Pons (tissue), 1 donor: ENCODE results near the gene NEDD8.

Experiments used
- DNase-seq: peaks from one replicate; pipeline ENCODE4 v3.0.0-alpha.2; 2016; ENCODE audit warnings: low spot score

Gene NEDD8

DNA sequence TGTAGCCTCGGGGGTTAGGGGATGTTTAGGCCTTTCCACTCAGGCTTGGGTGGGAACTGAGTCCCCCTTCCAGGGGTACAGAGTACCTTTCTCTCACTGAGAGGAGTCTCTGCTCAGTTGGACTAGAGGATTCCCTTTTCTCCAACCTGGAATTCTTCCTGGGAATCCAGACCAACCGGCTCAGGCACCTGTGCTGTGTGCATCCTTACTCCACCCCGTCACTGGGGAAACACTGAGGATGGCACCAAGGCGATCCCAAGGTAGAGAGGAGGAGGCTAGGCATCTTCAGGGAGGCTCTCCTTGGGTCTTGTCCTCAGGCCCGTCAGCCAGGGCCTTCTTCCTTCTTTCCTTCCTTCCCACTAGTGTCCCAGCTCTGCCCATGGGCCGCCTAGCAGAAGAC, 31.7 kb upstream of the NEDD8 start:
- no peak for DNase-seq

DNA sequence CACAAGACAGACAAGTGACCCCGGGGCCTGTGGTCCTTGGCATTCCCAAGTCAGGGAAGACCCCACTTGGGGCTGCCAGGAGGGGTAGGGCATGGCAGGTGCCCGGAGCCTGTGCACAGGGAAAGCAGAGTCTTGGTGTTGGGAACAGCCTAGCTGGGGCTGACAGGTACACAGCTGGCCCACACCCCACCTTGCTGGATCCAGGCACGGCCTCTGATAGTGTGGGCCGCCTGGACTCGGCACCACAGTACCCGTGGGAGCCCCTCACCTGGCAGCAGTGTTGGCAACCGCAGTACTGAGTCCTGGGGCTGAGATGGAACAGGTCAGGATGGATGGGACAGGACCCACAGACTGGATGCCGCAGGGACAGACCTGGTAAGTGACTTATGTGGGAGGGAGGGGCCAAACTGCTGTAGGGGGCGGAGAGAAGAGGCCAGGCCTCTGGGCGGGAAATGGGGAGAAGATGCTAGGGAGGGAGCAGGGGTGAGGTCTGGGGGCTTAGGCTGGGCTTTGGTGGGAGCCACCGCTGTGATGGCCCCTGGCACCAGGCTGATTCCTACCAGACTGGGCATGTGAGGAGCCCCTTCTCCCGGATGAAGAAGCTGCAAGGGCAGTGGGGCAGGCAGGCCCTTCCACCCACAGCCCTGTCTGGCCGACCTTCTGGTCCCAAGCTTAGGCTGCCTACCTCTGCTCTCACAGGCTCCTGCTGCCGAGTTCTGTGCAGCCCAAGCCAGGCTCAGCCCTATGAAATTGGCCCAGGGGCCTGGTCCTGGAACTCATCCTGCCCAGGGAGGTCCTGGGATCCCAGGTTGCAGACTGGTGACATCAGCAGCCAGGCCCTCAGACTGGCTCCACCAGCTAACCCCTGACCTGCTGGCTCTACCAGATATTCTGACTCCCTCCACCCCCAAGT, 30.9 kb upstream of the NEDD8 start, which contains the start of gene TGM1:
TSS of gene TGM1 (minus strand) at position 357 of the 913 bp plus-strand sequence. CDS start 825 bp downstream, outside the sequence.
- no peak for DNase-seq

DNA sequence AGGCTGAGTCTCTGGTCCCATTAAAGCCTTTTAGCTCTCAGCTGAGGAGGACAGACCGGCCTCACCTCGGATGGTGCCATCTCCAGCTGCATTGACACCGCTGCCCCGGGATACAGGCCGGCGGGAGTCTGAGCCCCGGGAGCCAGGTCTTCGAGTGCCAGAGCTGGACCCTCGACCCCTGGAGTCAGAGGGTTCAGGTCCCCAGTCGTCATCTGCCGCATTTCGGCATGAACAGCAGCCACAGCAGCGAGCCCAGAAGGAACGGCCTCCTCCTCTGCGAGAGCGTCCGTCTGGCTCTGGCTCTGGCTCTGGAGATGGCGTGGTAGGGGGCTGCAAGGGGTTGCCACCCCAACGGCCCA, 29.8 kb upstream of the NEDD8 start:
- no peak for DNase-seq

DNA sequence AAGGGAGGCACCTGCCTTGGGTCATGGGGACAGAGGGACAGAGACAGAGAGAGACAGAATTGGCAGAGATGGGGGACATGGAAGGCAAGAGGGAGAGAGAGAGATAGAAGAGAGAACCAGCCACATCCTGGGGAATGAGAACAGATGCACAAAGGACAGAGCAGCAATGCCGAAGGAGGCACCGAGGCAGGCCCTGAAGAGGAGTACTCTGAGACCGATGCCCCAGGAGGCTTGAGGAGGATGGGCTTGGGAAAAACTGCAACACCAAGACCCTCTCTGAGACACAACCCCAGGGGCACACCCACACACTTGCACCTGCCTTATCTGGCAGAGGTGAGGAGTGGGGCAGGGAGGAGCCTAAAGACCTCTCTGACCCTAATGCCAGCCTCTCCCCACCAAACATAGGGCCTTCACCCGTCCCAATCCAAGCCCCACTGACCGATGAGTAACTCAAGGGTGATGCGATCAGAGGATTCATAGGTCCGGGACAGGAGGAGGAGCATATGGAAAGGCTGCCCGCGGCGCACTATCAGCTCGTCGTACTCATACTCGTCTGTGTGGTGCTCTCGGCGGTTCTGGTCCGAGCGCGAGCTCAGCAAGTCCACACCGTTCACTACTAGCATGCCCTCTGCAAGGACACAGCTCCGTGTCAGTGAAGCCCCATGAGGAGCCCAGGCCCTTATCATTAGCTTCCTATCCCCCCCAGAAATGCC, 29.2 kb upstream of the NEDD8 start:
- no peak for DNase-seq

DNA sequence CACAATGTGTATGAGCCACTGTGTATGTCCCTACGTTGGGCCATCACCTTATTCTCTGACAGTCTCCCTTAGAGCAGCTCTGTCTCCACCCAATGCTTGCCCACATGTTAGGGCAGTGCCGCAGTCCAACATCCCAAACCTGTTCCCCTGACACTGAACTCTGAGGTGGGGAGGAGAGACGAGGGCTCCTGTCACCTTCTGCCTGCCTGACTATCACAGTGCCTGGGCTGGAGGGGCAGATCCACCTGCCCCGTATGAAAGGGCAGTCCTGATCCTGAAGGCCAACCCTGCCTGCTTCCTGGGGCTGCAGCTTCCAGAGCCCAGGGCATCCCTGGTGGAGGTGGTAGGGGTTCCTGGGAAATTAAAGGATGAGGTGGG, 28.6 kb upstream of the NEDD8 start:
- no peak for DNase-seq

DNA sequence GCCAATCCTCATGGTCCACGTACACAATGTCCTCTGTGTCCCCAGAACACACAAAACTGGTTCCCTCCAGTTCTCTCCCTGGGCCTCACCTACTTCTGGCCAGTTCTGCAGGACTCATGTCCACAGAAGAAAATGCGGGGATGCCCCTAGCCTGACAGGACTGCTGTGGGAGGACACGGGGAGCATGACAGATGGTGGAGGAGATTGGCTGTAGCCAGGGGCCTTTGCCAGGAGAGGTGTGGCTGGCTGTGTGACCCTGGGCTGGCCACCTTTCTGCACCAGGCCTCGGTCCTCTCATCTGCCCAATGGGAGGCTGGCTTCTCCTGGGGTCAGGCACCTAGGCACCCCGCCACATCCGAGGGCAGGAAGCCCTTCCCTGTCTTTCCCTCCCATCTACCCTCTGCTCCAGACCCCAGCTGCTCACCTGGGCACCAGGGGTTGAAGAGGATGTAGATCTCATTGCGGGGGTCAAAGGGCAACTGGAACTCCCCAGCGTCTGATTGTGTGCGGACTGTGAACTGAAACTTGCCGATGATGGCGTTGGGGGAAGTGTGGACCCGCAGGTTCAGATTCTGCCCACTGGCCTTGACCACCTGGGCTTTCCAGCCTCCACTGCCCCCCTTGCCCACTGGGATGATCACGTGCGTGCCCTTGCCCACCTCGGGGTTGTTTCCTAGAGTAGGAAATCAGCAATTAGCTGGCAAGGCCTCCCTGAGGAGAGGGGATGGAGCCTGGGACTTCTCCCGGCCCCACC, 28.0 kb upstream of the NEDD8 start:
- DNase-seq: no peak

DNA sequence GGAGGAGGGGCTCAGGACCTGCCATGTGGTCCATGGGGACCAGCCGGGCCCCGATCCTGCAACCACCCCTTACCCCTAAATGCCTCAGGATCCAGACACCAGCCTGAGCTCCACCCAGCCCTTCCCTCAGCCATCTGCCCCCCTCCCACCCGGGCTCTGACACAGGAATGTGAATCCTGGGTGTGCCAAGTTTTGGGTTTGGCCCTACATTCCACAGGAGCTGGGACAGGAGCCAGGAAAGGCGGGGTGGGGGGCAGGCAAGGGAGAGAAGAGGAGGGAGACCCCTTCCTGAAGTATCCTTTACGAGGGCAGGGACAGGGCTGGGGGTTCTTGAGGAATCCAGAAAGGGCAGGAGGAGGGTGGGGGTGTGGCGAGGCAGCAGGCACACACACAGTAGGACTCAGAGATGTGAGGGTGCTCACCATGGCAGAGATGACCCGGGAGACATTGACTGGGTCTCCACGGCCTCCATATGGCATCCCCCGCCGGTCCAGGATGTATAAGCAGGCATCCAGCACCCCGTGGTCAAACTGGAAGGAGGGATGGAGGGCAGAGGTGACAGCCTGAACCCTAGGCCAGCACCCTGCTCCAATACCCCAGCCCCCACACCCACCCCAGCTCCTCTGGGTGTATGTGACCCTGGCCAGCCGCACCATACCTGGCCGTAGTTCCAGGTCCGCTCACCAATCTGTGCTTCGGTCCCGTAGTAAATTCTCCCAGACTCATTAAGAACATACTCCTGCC, 27.3 kb upstream of the NEDD8 start:
- DNase-seq: no peak

DNA sequence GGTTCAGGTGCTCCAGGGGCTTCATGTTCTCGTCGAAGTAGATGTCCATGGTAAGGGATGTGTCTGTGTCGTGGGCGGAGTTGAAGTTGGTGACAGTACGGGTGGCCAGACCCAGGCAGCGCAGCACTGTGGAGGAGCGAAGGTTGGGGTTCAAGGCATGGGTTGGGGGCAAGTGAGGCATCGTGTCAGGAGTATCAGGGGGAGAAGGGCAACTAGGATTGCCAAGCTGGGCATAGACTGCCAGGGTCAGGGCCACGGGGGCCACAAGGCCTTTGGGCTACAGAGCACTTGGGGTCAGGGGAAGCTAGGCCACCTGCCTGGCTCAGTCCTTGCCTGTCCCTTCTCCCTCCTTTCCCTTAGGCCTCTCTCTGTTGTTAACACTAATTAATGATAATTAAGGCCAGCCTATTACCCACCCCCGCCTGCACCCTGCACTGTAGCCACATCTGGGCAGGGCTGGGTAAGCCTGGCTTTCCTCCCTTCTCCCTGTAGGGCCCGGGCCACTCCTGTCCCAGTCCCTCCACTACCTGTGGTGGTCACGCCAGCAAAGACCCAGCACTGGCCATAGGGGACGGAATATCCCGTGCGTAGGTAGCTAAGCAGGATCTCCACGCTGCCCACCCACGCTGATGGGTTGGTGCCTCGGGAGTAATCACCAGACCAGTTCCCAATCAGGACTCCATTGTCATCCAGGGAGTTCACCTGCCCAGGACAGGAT, 26.5 kb upstream of the NEDD8 start:
- no peak for DNase-seq

DNA sequence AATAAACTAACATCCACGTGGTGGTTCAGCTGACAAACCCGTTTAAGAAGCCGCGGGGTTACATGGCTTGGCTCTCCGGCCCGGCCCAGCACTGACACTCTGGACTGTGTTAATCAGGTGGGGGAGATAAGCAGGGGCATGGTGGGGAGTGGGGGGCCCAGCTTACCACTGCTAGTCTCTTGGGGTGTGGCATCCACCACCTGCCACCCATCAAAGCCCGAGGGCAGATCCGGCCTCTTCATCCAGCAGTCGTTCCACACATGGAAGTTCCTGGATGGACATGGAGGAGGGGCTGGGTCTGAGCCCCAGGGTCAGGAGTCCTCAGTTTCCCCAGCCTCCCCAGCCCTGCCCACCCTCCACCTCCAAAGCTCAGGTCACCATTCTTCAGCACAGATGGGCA, 26.0 kb upstream of the NEDD8 start:
- DNase-seq: no peak

DNA sequence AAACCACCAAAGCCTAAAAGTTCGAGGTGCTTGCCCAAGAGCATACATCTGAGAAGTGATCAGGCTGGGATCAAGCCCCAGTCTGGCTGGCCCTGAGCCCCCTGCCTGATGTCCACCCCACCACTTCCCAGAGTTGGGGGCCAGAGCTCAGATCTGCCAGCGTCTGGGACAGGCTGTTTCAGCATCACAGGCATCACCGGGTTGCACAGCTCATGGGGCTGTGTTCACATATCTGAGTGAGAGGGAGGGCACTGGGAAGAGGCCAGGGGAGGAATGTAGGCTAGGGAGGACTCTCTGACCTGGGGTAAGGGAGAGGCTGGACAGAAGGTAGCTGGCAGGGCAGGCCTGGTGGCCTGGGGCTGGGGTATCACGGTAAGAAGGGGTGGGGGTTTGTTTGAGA, 24.8 kb upstream of the NEDD8 start:
- no peak for DNase-seq

DNA sequence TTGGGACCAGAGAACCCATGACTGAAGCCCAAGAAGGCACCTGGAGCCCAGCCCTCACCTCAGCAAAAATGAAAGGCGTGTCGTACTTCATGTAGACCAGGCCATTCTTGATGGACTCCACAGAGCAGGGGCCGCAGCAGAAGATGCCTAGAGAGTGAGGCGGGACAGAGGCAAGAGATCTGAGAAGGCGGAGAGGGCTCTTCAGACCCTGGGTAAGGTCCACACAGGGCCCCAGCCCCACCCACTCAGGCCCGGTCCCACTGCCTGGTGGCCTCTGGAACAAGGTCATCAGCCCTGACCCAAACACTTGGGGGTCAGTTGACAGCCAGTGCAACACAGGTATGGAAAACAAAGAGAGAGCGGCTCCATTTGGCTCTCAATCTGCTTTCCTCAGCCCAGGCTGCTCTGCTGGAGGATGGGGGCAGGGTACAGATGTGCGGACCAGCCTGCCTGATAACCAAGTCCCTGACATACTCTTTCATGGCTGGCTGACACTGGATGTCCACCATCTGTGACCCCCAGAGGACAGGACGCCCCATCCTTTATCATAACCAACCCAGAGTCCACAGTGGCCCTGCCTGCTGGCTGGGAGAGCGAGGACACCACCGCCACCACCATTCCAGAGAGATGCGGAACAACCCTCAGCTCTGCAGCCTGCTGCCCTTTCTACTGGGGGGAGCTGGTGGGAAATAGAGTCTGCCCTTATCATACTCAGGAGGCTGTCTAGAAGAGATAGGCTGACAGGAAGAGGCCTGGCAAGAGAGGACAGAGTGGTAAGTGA, 24.0 kb upstream of the NEDD8 start:
- DNase-seq: no peak

DNA sequence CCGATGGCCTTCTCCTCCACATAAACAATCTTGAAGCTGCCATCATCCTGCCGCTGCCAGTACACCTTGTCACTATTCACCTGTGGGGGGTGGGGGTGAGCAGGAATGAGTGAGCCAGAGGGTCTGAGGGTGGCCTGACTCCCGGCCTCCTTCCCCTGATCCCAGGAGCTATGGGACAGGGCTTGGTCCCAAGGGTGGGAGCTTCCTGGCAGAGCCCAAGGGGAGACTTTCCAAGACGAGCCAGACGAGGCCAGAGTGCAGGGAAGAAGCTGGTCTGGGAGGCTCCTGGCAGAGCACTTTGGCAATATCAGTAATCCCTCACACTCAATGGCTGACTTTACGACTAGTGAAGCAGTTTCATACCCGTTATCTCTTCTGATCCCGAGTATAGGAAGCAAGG, 23.3 kb upstream of the NEDD8 start:
- no peak for DNase-seq

DNA sequence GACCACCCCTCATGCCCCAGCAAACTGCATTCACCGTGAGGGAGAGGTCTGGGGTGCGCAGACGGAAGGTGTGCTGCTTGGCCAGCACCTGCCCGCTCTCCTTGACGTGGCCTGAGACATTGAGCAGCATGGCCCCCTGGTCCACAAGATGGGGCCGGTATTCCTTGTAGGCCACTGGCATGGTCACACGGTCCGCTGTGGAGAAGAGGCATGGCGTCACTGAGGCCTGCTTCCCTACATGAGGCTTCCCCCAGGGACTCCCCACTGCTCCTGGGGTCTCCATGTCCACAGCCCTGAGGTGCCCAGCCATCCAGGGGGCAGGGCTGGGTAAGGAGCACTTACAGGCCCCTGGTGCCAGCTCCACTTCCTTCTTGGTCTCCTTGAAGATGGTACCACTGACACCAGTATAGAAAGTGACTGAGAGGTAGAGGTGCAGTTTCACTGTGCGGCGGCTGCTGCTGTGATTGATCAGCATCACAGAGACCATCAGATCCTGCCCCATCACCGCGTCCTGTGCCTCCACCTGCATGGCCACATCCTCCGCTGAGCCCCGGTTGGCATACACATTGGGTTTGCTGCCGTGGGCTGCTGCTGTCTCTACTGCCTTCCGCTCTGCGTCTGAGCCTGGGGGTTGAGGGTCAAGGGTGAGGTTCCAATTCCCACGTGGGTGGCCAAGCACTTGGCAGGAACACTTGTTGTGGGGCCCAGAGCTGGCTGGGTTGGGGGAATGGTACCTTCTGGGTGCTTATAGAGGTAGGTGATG, 22.6 kb upstream of the NEDD8 start:
- no peak for DNase-seq

DNA sequence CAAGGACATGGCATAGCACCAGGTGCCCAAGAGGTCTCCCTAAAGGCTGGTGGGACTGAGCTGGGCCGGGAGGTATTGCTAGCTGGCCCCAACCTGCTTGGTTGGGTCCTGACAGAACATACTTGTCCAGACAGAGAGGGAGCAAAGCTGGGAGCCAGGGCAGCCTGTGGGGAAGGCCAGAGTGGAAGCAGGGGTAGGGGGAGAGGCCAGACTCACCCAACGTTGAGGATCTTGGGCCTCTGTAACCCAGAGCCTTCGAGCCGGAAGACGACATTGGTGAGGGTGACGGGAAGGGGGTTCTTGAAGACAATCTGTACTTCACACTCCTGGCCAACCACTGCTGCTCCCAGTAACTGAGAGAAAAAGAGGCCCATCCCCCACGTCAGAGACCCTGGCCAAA, 21.8 kb upstream of the NEDD8 start:
- DNase-seq: no peak

DNA sequence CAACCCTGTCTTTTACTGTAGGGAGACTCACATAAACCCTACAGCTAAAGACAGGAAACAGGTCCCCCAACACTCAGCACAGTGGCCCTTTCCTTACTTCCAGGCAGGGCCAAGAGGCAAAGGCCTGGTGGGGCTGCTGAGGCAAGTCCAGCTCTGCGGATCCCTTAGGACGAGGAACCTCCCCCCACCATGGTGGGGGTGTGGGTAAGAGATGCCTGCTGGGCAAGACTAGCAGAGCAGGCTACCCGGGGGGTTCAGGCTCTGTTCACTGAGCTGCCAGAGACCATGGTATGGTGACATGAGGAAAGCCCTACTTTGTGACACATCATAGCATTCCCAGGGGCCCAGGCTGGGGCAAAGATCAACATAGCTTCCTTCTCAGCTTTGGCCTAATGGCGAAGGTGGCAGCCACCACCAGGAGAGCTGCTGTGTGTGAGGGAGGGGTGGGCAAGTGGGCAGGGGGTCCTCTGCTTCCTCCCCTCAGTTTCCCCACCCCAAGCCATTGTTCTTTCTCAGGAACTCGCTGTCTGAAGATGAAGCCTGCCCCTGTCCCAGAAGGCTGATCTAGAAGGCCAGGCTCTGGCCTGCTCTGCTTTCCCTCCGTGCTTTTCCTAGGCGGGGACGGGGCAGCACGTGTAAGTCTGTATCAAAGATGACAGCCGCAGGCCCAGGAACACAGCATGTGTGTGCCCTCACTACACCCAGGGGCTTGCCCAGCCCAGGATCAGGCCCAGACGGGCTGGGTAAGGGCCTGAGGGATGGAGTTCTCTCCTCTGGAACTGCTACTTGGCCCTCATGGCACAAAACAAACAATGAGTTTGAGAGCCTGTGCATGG, 20.3 kb upstream of the NEDD8 start:
- no peak for DNase-seq

DNA sequence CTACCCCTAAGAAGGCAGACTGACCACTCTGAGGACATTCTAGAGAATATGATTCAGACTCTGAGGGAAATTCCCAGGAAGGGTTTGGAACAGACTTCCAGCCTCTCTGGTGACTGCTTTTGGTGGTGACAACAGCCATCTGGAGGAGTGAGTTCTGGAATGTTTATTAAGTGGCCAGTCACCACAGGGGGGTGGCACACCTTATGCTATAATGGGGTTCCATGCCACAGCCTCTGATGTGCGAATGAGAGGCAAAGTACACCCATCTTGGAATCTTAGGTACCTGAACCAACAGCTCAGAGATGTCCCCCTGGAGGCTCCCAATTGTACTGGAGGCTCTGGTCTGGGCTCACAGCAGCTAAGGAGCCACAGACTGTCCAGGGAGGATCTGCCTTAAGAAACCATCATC, 19.7 kb upstream of the NEDD8 start:
- no peak for DNase-seq

DNA sequence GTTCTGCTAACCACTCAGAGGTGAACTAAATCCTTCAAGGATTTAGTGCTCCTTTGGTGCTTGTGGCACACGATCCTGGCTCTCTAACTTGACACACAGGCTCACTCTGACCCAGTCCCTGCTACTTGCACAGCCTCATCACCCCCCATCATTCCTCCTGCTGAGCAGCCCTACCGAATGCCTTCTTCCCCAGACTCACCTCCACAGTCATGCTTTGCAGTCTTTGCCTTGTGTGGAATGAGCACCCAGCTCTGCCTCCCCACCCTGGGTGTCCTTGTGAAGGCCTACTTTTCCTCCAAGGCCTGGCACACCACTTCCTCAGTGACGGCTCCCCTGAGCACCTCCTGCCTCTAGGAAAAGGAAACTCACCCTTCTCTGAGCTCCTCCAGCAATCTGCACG, 18.2 kb upstream of the NEDD8 start:
- no peak for DNase-seq

DNA sequence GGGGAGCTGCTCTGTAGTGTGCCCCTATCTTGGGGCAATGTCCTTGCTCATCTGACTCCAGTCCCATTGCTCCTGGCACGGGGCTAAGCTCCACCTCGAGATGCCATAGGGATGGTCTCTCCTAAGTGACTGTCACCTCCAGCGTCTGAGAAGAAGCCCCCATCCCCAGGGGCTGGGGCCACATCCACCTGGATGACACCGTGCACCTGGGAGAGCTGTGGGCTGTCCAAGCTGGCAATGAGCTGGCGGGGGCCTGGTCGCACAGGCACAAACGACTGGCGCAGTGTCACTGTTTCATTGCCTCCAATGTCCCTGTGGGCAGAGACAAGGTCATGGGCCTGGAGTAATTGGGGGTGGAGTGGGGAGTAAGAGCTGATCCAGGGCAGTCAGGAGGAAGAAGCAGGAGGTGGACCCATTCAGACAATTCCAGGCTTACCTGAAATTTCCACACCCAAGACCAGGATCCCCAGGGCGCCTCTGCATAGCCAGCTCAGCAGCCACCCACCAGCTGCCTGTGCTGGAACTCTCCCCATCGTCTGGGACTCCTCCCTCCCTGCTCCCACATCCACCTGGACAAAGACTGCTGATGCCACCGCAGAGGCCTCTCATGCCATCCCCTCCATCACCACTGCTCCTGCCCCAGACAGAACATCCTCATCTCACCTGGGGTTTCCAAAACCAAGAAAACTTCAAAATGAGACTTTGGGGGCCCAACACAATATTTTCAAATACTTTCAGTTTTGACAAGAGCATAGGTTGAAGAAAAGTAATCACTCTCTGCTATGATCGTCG, 17.3 kb upstream of the NEDD8 start:
- no peak for DNase-seq
